RPMI7951 (cell line): ENCODE data around the gene SFXN5. TPM values are rescaled to one million over a fixed set of nuclear protein-coding genes. Genes with fewer than 3 reads are reported as not detected.
"Not testable (repeated sequence)": the region's sequence is repeated elsewhere in the genome, so short reads cannot be mapped to it uniquely, and the experiment has no call there.

ENCODE experiments used
- DNase-seq: peaks from one replicate; pipeline ENCODE4 v3.0.0-alpha.2; 2012; ENCODE audit warnings: low read depth
- total RNA-seq: library from RNA; depleted of rRNA; stranded (reverse); fragments of >200 nt; shearing (Covaris generic); gene quantifications from 2 replicates; pipeline ENCODE4 v1.2.3, GENCODE V29; 2014; rRNA removed

The SFXN5 gene
- 8.7 and 18.3 TPM in 2 replicates for total RNA-seq

DNA sequence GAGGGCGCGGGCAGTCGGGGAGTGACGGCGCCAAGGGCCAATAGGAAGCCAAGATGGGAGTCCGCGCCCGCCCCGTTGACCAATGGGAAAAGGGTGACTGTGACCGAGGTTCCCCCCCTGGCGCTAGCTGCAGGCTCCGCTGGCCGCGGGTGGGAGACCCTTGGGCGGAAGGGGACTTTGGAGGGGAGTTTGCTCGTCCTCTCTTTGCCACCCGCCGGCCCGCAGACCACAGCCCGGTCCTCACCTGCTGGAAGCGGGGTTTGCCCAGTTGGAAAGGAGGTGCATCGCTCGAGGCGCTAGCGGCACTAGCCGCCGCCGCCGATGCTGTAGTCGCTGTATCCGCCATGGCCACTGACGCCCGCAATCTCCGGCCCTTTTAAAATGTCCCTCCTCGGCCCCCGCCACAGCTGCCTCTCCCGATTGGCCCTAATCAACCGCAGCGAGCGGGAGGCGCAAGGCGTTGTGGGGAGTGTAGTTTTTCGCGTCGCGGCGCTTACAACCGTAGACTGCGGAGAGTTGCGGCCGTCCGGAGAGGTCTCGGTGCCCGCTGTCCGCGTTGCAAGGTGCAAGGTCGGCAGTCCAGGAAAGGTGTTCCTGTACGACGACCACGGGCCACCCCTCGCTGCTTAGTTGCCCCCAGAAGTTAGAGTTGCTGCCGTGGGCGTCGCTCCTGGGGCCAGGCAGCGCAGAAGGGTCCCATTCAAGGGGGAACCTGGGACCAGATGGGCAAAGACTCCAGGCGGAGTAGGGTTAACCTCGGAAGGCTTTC is at the start of gene SFXN5:
TSS of gene SFXN5 (minus strand) at position 353 of the 769 bp plus-strand sequence. CDS start at position 346, 7 bp downstream.
- peak; percentile 96 for DNase-seq

- DNase-seq: not testable (repeated sequence)
Measured at GRCh38 chr2:73119611-73120239, 48.2 kb upstream of the SFXN5 start.

DNA sequence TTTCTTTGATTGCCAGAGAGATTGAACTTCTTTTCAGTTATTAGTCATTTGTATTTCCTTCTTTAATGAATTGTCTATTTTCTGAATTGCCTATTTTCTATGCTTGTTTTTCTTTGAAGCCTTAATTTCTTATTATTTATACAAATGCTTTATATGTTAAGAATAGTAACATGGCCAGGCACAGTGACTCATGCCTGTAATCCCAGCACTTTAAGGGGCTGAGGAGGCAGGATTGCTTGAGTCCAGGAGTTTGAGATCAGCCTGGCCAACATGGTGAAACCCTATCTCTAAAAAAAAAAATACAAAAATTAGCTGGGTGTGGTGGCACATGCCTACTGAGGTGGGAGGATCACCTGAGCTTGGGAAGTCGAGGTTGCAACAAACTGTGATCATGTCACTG is 45.9 kb upstream of the SFXN5 start:
- DNase-seq: no peak

GRCh38 chr2:73116182-73116960 is 44.9 kb upstream of the SFXN5 start:
- no peak for DNase-seq

- DNase-seq: peak; percentile 50
Measured at GRCh38 chr2:73114273-73114867, 42.9 kb upstream of the SFXN5 start.

DNA sequence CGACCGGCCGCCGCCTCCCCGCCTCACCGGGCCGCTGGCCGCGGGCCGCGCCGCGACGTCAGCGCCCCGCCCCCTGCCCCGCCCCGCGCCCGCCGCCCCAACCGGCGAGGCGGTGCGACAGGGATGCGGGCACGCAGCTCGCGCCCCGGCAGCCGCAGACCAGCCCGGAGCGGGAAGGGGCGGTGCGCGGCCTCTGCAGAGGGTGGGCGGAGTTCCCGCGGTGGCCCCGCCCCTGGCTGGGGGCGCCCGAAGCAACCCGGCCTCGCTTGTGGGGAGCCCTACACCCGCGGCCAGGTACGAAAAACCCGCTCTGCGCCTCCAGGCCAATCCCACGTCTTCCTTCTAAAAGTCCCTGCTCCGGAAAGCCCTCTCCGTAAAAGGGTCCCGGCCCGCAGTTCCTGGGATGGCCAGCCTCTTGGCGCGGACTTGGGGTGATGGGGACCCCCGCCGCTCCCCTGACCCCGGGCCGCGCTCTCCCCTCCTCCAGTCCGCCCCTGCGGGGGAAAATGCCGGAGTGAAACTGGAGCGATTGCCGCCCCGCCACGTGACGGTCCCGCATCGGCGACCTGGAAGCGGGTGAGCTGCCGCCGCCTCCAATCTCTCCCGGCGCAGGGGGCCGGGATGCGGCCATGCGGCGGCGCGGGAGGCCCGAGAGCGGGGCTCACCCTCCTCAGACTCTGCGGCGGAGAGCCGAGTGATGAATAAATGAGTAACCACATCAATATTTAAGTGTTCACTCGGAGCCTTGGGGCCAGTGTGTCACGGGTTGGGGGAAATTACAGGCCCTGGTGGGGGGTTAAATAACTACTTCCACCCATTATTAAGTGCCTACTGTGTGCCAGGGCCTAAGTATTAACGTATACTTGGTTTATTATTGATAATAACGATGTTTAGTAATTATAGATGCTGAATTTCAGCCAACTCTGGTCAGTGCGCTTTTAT is 41.7 kb upstream of the SFXN5 start, which contains the start of gene RAB11FIP5:
TSS of gene RAB11FIP5 (minus strand) at position 36 of the 942 bp plus-strand sequence. CDS start 171 bp downstream, outside the sequence.
- peak; percentile 83 for DNase-seq

- DNase-seq: peak; percentile 47
Measured at GRCh38 chr2:73112026-73112912, 40.8 kb upstream of the SFXN5 start.

- peak; percentile 60 for DNase-seq
Measured at GRCh38 chr2:73111073-73112025, 39.8 kb upstream of the SFXN5 start.

GRCh38 chr2:73110168-73111072 is 38.9 kb upstream of the SFXN5 start:
- DNase-seq: peak; percentile 40

GRCh38 chr2:73109431-73110167 is 38.1 kb upstream of the SFXN5 start:
- DNase-seq: no peak

- DNase-seq: peak; percentile 74
Measured at GRCh38 chr2:73107211-73107926, 35.9 kb upstream of the SFXN5 start.

DNA sequence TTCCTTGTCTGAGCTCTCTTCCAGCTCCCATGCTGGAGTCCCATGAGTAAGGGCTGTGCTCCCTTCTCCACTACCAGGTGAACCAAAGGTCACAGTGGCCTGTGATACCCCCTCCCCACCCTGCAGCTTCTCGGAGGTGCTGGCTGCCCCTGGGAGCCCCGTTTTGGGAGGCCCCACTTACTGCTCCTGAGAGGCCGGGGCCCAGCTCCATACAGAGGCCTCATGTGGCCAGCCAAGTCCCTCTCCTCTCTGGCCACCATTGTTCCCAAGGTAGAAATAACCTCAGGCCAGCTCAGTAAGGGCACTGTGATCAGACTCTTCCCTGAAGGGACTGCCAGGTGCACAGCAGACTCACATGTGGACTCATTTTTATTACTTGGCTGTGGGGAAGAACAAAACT is 35.3 kb upstream of the SFXN5 start:
- no peak for DNase-seq

GRCh38 chr2:73105511-73105971 is 34.0 kb upstream of the SFXN5 start:
- peak; percentile 18 for DNase-seq

DNA sequence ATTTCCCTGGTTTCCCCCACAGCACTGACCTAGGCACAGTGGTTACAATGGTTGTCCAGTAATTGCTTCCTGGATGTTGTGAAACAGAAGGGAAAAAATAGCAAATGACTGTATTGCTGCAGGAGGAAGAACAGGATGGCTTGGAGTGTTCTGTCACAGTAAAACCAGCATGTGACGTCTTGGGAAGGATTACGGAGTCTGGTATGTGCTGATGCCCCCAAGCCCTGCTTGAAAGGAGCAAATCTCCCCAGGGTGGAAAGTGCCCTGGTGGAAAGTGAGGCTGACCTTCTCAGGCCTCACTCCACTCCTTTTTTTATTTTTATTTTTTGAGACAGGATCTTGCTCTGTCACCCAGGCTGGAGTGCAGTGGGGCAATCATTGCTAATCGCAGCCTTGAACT is 33.4 kb upstream of the SFXN5 start:
- DNase-seq: no peak

- peak; percentile 39 for DNase-seq
Measured at GRCh38 chr2:73103018-73103542, 31.6 kb upstream of the SFXN5 start.
